HCT116 (cell line): ENCODE results near the gene MOB3A. TPM values are rescaled to one million over a fixed set of nuclear protein-coding genes. Genes with fewer than 3 reads are reported as not detected.

ENCODE experiments used
- ATAC-seq: fragments of 200-7000 bp; cut with Tn5 transposase; 2 replicates; pipeline ENCODE4 v1.9.1; 2020; ENCODE audit warnings: mild to moderate bottlenecking, moderate library complexity
- BruUV-seq: library from RNA; stranded (reverse); fragments of 400-500 nt; replicated peaks from 2 replicates; lab custom pipeline; 2021; lab: Mats Ljungman, UMichigan
- CTCF ChIA-PET: fragments of 300-600 bp; sonication (Branson Sonifier 250); formaldehyde crosslinking; loops from one replicate; lab custom pipeline; 2021; ENCODE audit warnings: antibody characterized with exemption; lab: Charles Lee
- POLR2A ChIA-PET: fragments of 300-600, 350-600 bp; sonication (Branson Sonifier 250); formaldehyde crosslinking; loops from one replicate; lab custom pipeline; 2021; ENCODE audit warnings: antibody characterized with exemption; lab: Charles Lee
- RAD21 ChIA-PET, 2 experiments: fragments of 300-600 bp; sonication (Branson Sonifier 250); formaldehyde crosslinking; loops; one replicate each; lab custom pipeline; 2023; ENCODE audit warnings: low total read pairs in 2 of 2; ENCODE audit not compliant: uncharacterized antibody in 2 of 2, unreplicated experiment in 2 of 2, low non-redundant PET in 1 of 2; lab: Charles Lee
- DNase-seq: peaks from one replicate; pipeline ENCODE4 v3.0.0-alpha.2; 2010; ENCODE audit warnings: low read depth, low spot score
- H2AFZ ChIP-seq: fragments of 200-600 bp; shearing (Covaris generic), sonication (generic); 2 replicates; pipeline ENCODE4 v1.6.1; 2017; ENCODE audit warnings: low read depth, mixed run types, mixed read lengths, antibody characterized with exemption, low read length; ENCODE audit not compliant: poor library complexity, severe bottlenecking
- H3K27ac ChIP-seq: 2 replicates; pipeline ENCODE4 v1.5.1; 2012; ENCODE audit warnings: low read depth, low read length
- H3K27me3 ChIP-seq: fragments of 200-600 bp; sonication (generic); 2 replicates; pipeline ENCODE4 v1.6.1; 2016; ENCODE audit warnings: mixed run types, low read length, mixed read lengths; ENCODE audit not compliant: insufficient read depth
- H3K36me3 ChIP-seq, 2 experiments: fragments of 200-500 bp in 1 of 2; fragments of 200-600 bp in 1 of 2; sonication (Bioruptor generic) in 1 of 2; sonication (generic) in 1 of 2; 2 replicates each; pipeline versions ENCODE4 v1.5.1 to v1.6.1; 2014 to 2016; ENCODE audit warnings: low read length in 2 of 2, inconsistent platforms in 1 of 2, mixed read lengths in 1 of 2, mixed run types in 1 of 2; ENCODE audit not compliant: insufficient read depth in 2 of 2, control insufficient read depth in 1 of 2
- H3K4me1 ChIP-seq, 2 experiments: fragments of 200-600 bp in 1 of 2; sonication (generic) in 1 of 2; 2 replicates each; pipeline versions ENCODE4 v1.5.1 to v1.6.1; 2012 to 2017; ENCODE audit warnings: low read length in 2 of 2, inconsistent platforms in 1 of 2, mild to moderate bottlenecking in 1 of 2, mixed read lengths in 1 of 2, mixed run types in 1 of 2, moderate library complexity in 1 of 2; ENCODE audit not compliant: insufficient read depth in 2 of 2, control insufficient read depth in 1 of 2
- H3K4me2 ChIP-seq: fragments of 200-600 bp; sonication (generic); 2 replicates; pipeline ENCODE4 v1.6.1; 2017; ENCODE audit warnings: mixed run types, low read length, mixed read lengths
- H3K4me3 ChIP-seq, 2 experiments: fragments of 200-600 bp in 1 of 2; sonication (generic) in 1 of 2; replicated peaks in 1 of 2; 2 replicates each; pipeline ENCODE4 v1.5.1; 2011 to 2016; ENCODE audit warnings: low read length in 2 of 2, control low read depth in 1 of 2, low read depth in 1 of 2, mild to moderate bottlenecking in 1 of 2, mixed read lengths in 1 of 2, mixed run types in 1 of 2
- H3K79me2 ChIP-seq: fragments of 200-600 bp; sonication (generic); 2 replicates; pipeline ENCODE4 v1.6.1; 2017; ENCODE audit warnings: mild to moderate bottlenecking, mixed run types, low read length, moderate library complexity, mixed read lengths; ENCODE audit not compliant: insufficient read depth
- H3K9ac ChIP-seq: fragments of 200-600 bp; sonication (generic); 2 replicates; pipeline ENCODE4 v1.6.1; 2016; ENCODE audit warnings: low read length, mixed read lengths
- H3K9me2 ChIP-seq: fragments of 200-600 bp; sonication (generic), shearing (Covaris generic); 2 replicates; pipeline ENCODE4 v1.6.1; 2017; ENCODE audit warnings: mixed run types, mild to moderate bottlenecking, moderate library complexity; ENCODE audit not compliant: insufficient read depth
- H3K9me3 ChIP-seq, 2 experiments: fragments of 200-500 bp in 1 of 2; fragments of 200-600 bp in 1 of 2; sonication (Bioruptor generic) in 1 of 2; sonication (generic) in 1 of 2; 2 replicates each; pipeline ENCODE4 v1.6.1; 2014 to 2017; ENCODE audit warnings: low read length in 2 of 2, mixed read lengths in 2 of 2, inconsistent platforms in 1 of 2, low read depth in 1 of 2, mild to moderate bottlenecking in 1 of 2, mixed run types in 1 of 2, moderate library complexity in 1 of 2; ENCODE audit not compliant: control insufficient read depth in 1 of 2, insufficient read depth in 1 of 2
- H4K20me1 ChIP-seq: fragments of 200-600 bp; sonication (generic), shearing (Covaris generic); 2 replicates; pipeline ENCODE4 v1.6.1; 2017; ENCODE audit warnings: mixed run types, mild to moderate bottlenecking, moderate library complexity; ENCODE audit not compliant: insufficient read depth
- ATF3 ChIP-seq: IDR thresholded peaks from 2 replicates; pipeline ENCODE4 v1.6.1; 2012
- CBX3 ChIP-seq: IDR thresholded peaks from 2 replicates; pipeline ENCODE4 v1.6.1; 2012; ENCODE audit warnings: low read depth
- CEBPB ChIP-seq: IDR thresholded peaks from 2 replicates; pipeline ENCODE4 v1.6.1; 2012; ENCODE audit warnings: low read depth
- CTCF ChIP-seq, 3 experiments: fragments of 200-600 bp in 1 of 3; sonication (generic) in 1 of 3; IDR thresholded peaks in 2 of 3; conservative IDR thresholded peaks in 1 of 3; 2 replicates each; pipeline ENCODE4 v1.5.1; 2012 to 2017; ENCODE audit warnings: low read depth in 2 of 3, low read length in 2 of 3, antibody characterized with exemption in 1 of 3, borderline replicate concordance in 1 of 3, control low read depth in 1 of 3, mild to moderate bottlenecking in 1 of 3, mixed read lengths in 1 of 3, mixed run types in 1 of 3, moderate library complexity in 1 of 3; ENCODE audit not compliant: insufficient read depth in 1 of 3
- EGR1 ChIP-seq: IDR thresholded peaks from 2 replicates; pipeline ENCODE4 v1.6.1; 2012; ENCODE audit warnings: low read depth
- ELF1 ChIP-seq: IDR thresholded peaks from 2 replicates; pipeline ENCODE4 v1.6.1; 2012; ENCODE audit warnings: low read depth, borderline replicate concordance
- EZH2 ChIP-seq: fragments of 200-600 bp; sonication (generic); IDR thresholded peaks from 2 replicates; pipeline ENCODE4 v1.6.1; 2017; ENCODE audit warnings: antibody characterized with exemption, mixed run types
- EZH2phosphoT487 ChIP-seq: fragments of 200-600 bp; IDR thresholded peaks from 2 replicates; pipeline ENCODE4 v1.6.1; 2018; ENCODE audit warnings: antibody characterized with exemption, borderline replicate concordance
- FOSL1 ChIP-seq: IDR thresholded peaks from 2 replicates; pipeline ENCODE4 v1.6.1; 2012; ENCODE audit warnings: low read depth
- POLR2A ChIP-seq: IDR thresholded peaks from 2 replicates; pipeline ENCODE4 v1.7.0; 2011; ENCODE audit warnings: borderline replicate concordance; ENCODE audit not compliant: insufficient read depth, insufficient read length; ENCODE audit errors: extremely low read depth
- POLR2AphosphoS5 ChIP-seq: IDR thresholded peaks from 2 replicates; pipeline ENCODE4 v1.6.1; 2011; ENCODE audit warnings: mild to moderate bottlenecking, low read depth, low read length, moderate library complexity
- SIN3A ChIP-seq: IDR thresholded peaks from 2 replicates; pipeline ENCODE4 v1.6.1; 2012; ENCODE audit warnings: low read depth
- SP1 ChIP-seq: IDR thresholded peaks from 2 replicates; pipeline ENCODE4 v1.6.1; 2012; ENCODE audit warnings: low read depth
- TCF7L2 ChIP-seq: IDR thresholded peaks from 2 replicates; pipeline ENCODE4 v1.7.0; 2011; ENCODE audit warnings: borderline replicate concordance, inconsistent platforms; ENCODE audit not compliant: insufficient read depth, insufficient read length; ENCODE audit errors: extremely low read depth
- ZFX ChIP-seq: fragments of 450-650 bp; IDR thresholded peaks from 2 replicates; pipeline ENCODE4 v1.6.1; 2017
- ZNF274 ChIP-seq: fragments of 200-500 bp; sonication (Bioruptor generic); IDR thresholded peaks from 2 replicates; pipeline ENCODE4 v1.6.1; 2014; ENCODE audit warnings: mild to moderate bottlenecking, low read depth, low read length, inconsistent platforms
- intact Hi-C: fragments of 100-400 bp; cut with micrococcal nuclease; formaldehyde crosslinking; loops from 2 replicates; pipeline ENCODE4 v1.10.0; 2022
- total RNA-seq: library from RNA; stranded (reverse); gene quantifications from one replicate; pipeline ENCODE4 v1.2.1, GENCODE V29; 2021; ENCODE audit not compliant: unreplicated experiment
- TF ChIP-seq, protein P1 (sequence below): IDR thresholded peaks from 2 replicates; pipeline ENCODE4 v1.6.1; 2012

The MOB3A gene
- total RNA-seq, 1 experiment from 2014 or later: 32.1 TPM

- no peaks in the 10 kb centered on the region for H3K9me3 ChIP-seq
- peak overlapping the region; percentile 99 for H3K27ac ChIP-seq
- ATAC-seq (no peak), DNase-seq (no peak)
- no peaks in the 10 kb centered on the region for H3K36me3 ChIP-seq
- no peaks in the 10 kb centered on the region for H3K27me3 ChIP-seq
- no TSS peak for BruUV-seq
- no peak for TF ChIP-seq CBX3
- TF ChIP-seq ZFX: peak; percentile 30; the same call in 1 of the 2 replicates
- intact Hi-C loops: no loop called here
- no peak overlapping the region for H2AFZ ChIP-seq
- ChIA-PET POLR2A (interaction anchor here (0.6 to 1.9 kb wide), 2 partner anchors 23 to 444 kb away, joined by 4 to 8 read pairs; no protein-coding TSS in a partner anchor), RAD21 (interaction anchor here in 1 of 2 experiments (0.5 kb wide), 1 partner anchor 521 kb away, joined by 3 read pairs; no protein-coding TSS in a partner anchor), CTCF (no interaction called here)
- H4K20me1 ChIP-seq: no peaks in the 10 kb centered on the region
- H3K4me2 ChIP-seq: peak overlapping the region; percentile 95
- no peak overlapping the region for H3K4me3 ChIP-seq
- H3K79me2 ChIP-seq: no peaks in the 10 kb centered on the region
- peak overlapping the region; percentile 82 for H3K9ac ChIP-seq
- no peaks in the 10 kb centered on the region for H3K9me2 ChIP-seq
- H3K4me1 ChIP-seq: peaks cover 71 to 94% of the 10 kb centered on the region in 2 experiments
These were observed 38.3 kb downstream of the MOB3A start for GRCh38 chr19:2057484-2058469.

DNA sequence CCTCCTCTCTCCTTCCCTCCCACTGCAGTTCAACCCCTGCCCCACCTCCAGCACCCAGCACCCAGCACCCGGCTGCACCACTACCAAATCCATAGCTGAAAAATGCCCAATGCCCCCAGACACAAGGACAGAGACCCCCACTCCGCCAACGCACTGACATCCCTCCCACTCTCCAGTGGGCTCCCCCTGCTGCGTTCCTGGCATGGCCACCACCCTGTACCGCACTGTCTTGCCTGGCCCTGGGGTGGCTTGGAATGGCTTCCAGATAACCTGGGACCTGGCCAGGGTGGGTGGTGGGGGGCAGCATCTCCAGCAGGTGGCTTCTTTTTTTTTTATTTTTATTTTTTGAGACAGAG lies 39.3 kb downstream of the MOB3A start:
- Histone ChIP-seq H3K4me2 (peak overlapping the region; percentile 60), H3K9me3 (no peaks in the 10 kb centered on the region), H3K79me2 (no peaks in the 10 kb centered on the region), H3K9ac (no peak overlapping the region), H2AFZ (no peak overlapping the region), H3K4me3 (no peak overlapping the region), H3K36me3 (no peaks in the 10 kb centered on the region), H3K9me2 (no peaks in the 10 kb centered on the region), H3K4me1 (peaks cover 74 to 93% of the 10 kb centered on the region in 2 experiments), H3K27ac (peak overlapping the region; percentile 99), H4K20me1 (no peaks in the 10 kb centered on the region), H3K27me3 (no peaks in the 10 kb centered on the region)
- CTCF ChIA-PET: interaction anchor here (0.6 kb wide), 1 partner anchor 22 kb away, joined by 3 read pairs; no protein-coding TSS in a partner anchor
- ATAC-seq (no peak), DNase-seq (no peak)
- intact Hi-C loops: no loop called here
- POLR2A ChIA-PET: interaction anchor here (0.6 to 1.5 kb wide), 2 partner anchors 13 to 231 kb away, joined by 6 to 15 read pairs; no protein-coding TSS in a partner anchor
- TF ChIP-seq ZNF274 (no peak), CEBPB (no peak), POLR2AphosphoS5 (no peak), TCF7L2 (no peak), ELF1 (no peak), CTCF (IDR thresholded peaks at IDR 0.05 in 2 of 3, conservative IDR thresholded peaks at IDR 0.05 in 1 of 3; ENCODE audit: borderline replicate concordance in 1 of 3, insufficient read depth in 1 of 3, low read depth in 2 of 3, low read length in 2 of 3) (no peak), ATF3 (no peak), FOSL1 (no peak), EZH2phosphoT487 (no peak), SIN3A (no peak), EZH2 (no peak), POLR2A (no peak), EGR1 (no peak), SP1 (no peak)
- TF ChIP-seq, protein P1, sequence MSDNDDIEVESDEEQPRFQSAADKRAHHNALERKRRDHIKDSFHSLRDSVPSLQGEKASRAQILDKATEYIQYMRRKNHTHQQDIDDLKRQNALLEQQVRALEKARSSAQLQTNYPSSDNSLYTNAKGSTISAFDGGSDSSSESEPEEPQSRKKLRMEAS: no peak
- RAD21 ChIA-PET: no interaction called here
- no TSS peak for BruUV-seq
